H9 (cell line): ENCODE results near the gene NEMP2. TPM values are rescaled to one million over a fixed set of nuclear protein-coding genes. Genes with fewer than 3 reads are reported as not detected.

ENCODE experiments used
- DNase-seq: peaks from one replicate; pipeline ENCODE4 v3.0.0-alpha.2; 2017
- H2AFZ ChIP-seq: one replicate; pipeline ENCODE4 v1.6.1; 2013; ENCODE audit warnings: mild to moderate bottlenecking, low read length, control low read depth, moderate library complexity
- H2AK5ac ChIP-seq: 2 replicates; pipeline ENCODE4 v1.6.1; 2013; ENCODE audit warnings: low read length, control low read depth, mixed read lengths; ENCODE audit not compliant: insufficient read length
- H2BK120ac ChIP-seq: one replicate; pipeline ENCODE4 v1.6.1; 2013; ENCODE audit warnings: low read depth, mild to moderate bottlenecking, low read length, control low read depth, inconsistent platforms; ENCODE audit not compliant: poor library complexity, severe bottlenecking
- H2BK12ac ChIP-seq: 2 replicates; pipeline ENCODE4 v1.6.1; 2013; ENCODE audit warnings: low read length, control low read depth, mixed read lengths, low read depth; ENCODE audit not compliant: insufficient read length
- H2BK15ac ChIP-seq: 2 replicates; pipeline ENCODE4 v1.6.1; 2013; ENCODE audit warnings: low read depth, low read length, control low read depth
- H2BK20ac ChIP-seq: one replicate; pipeline ENCODE4 v1.6.1; 2013; ENCODE audit warnings: low read depth, mild to moderate bottlenecking, low read length, control low read depth, inconsistent platforms; ENCODE audit not compliant: poor library complexity, severe bottlenecking
- H2BK5ac ChIP-seq: 2 replicates; pipeline ENCODE4 v1.6.1; 2013; ENCODE audit warnings: low read length, control low read depth, mixed read lengths; ENCODE audit not compliant: insufficient read length
- H3K14ac ChIP-seq: 2 replicates; pipeline ENCODE4 v1.6.1; 2013; ENCODE audit warnings: low read length, control low read depth; ENCODE audit not compliant: insufficient read depth
- H3K18ac ChIP-seq: 2 replicates; pipeline ENCODE4 v1.6.1; 2013; ENCODE audit warnings: low read depth, mild to moderate bottlenecking, mixed read lengths, low read length, control low read depth; ENCODE audit not compliant: insufficient read length
- H3K23ac ChIP-seq: 2 replicates; pipeline ENCODE4 v1.6.1; 2013; ENCODE audit warnings: low read length, control low read depth, mixed read lengths, low read depth; ENCODE audit not compliant: insufficient read length
- H3K23me2 ChIP-seq: 2 replicates; pipeline ENCODE4 v1.6.1; 2013; ENCODE audit warnings: low read depth, mild to moderate bottlenecking, mixed read lengths, low read length, control low read depth; ENCODE audit not compliant: insufficient read length, poor library complexity, severe bottlenecking
- H3K27ac ChIP-seq: 2 replicates; pipeline ENCODE4 v1.5.1; 2013; ENCODE audit warnings: low read length, control low read depth, mixed read lengths, low read depth; ENCODE audit not compliant: insufficient read length
- H3K27me3 ChIP-seq: 2 replicates; pipeline ENCODE4 v1.6.1; 2013; ENCODE audit warnings: low read length, control low read depth, inconsistent platforms; ENCODE audit not compliant: insufficient read depth
- H3K4ac ChIP-seq: 2 replicates; pipeline ENCODE4 v1.6.1; 2013; ENCODE audit warnings: low read depth, mild to moderate bottlenecking, control low read depth, inconsistent platforms, low read length, moderate library complexity
- H3K4me1 ChIP-seq: 2 replicates; pipeline ENCODE4 v1.6.1; 2013; ENCODE audit warnings: low read length, control low read depth, inconsistent platforms; ENCODE audit not compliant: insufficient read depth
- H3K4me2 ChIP-seq: 2 replicates; pipeline ENCODE4 v1.6.1; 2013; ENCODE audit warnings: low read length, control low read depth, mixed read lengths; ENCODE audit not compliant: insufficient read length, insufficient read depth
- H3K56ac ChIP-seq: 2 replicates; pipeline ENCODE4 v1.6.1; 2013; ENCODE audit warnings: low read depth, mild to moderate bottlenecking, mixed read lengths, low read length, control low read depth; ENCODE audit not compliant: insufficient read length
- H3K79me1 ChIP-seq: 2 replicates; pipeline ENCODE4 v1.6.1; 2013; ENCODE audit warnings: low read depth, mild to moderate bottlenecking, moderate library complexity, low read length, control low read depth, inconsistent platforms; ENCODE audit not compliant: insufficient read depth, poor library complexity, severe bottlenecking
- H3K79me2 ChIP-seq: 2 replicates; pipeline ENCODE4 v1.6.1; 2013; ENCODE audit warnings: low read length, control low read depth, inconsistent platforms; ENCODE audit not compliant: insufficient read depth
- H3K9ac ChIP-seq: 2 replicates; pipeline ENCODE4 v1.6.1; 2013; ENCODE audit warnings: low read length, control low read depth, mixed read lengths; ENCODE audit not compliant: insufficient read length; ENCODE audit errors: extremely low read depth
- H3K9me3 ChIP-seq: one replicate; pipeline ENCODE4 v1.6.1; 2013; ENCODE audit warnings: low read depth, low read length, inconsistent platforms; ENCODE audit not compliant: control insufficient read depth
- H3T11ph ChIP-seq: one replicate; pipeline ENCODE4 v1.6.1; 2013; ENCODE audit warnings: mild to moderate bottlenecking, low read length, control low read depth, inconsistent platforms
- H4K20me1 ChIP-seq: one replicate; pipeline ENCODE4 v1.6.1; 2013; ENCODE audit not compliant: control insufficient read depth, insufficient read length, insufficient read depth
- H4K5ac ChIP-seq: 2 replicates; pipeline ENCODE4 v1.6.1; 2013; ENCODE audit warnings: low read depth, mild to moderate bottlenecking, mixed read lengths, low read length, control low read depth; ENCODE audit not compliant: insufficient read length
- H4K8ac ChIP-seq: replicated peaks from 2 replicates; pipeline ENCODE4 v1.6.1; 2013; ENCODE audit warnings: low read length, control low read depth, mixed read lengths, low read depth; ENCODE audit not compliant: insufficient read length
- H4K91ac ChIP-seq: 2 replicates; pipeline ENCODE4 v1.6.1; 2013; ENCODE audit warnings: low read depth, mild to moderate bottlenecking, moderate library complexity, mixed read lengths, low read length, control low read depth; ENCODE audit not compliant: insufficient read length
- H3K27ac Mint-ChIP-seq, 3 experiments: 2 replicates in 2 of 3; 3 replicates in 1 of 3; pipeline ENCODE4 v1.8.0; 2020 to 2021; ENCODE audit warnings: mixed read lengths in 3 of 3, mild to moderate bottlenecking in 1 of 3, moderate library complexity in 1 of 3
- H3K27me3 Mint-ChIP-seq: 2 replicates; pipeline ENCODE4 v1.8.0; 2021; ENCODE audit warnings: low read depth, mild to moderate bottlenecking, moderate library complexity, mixed read lengths
- H3K36me3 Mint-ChIP-seq, 3 experiments: 2 replicates in 2 of 3; 3 replicates in 1 of 3; pipeline ENCODE4 v1.8.0; 2020 to 2021; ENCODE audit warnings: low read depth in 3 of 3, mixed read lengths in 3 of 3; ENCODE audit not compliant: insufficient read depth in 1 of 3
- H3K4me1 Mint-ChIP-seq, 2 experiments: 2 replicates each; pipeline ENCODE4 v1.8.0; 2020; ENCODE audit warnings: mixed read lengths in 2 of 2
- H3K4me3 Mint-ChIP-seq, 2 experiments: 2 replicates in 1 of 2; 3 replicates in 1 of 2; pipeline ENCODE4 v1.8.0; 2020 to 2021; ENCODE audit warnings: mild to moderate bottlenecking in 2 of 2, mixed read lengths in 2 of 2, moderate library complexity in 1 of 2
- H3K9me3 Mint-ChIP-seq, 2 experiments: 2 replicates in 1 of 2; 3 replicates in 1 of 2; pipeline ENCODE4 v1.8.0; 2020; ENCODE audit warnings: mild to moderate bottlenecking in 2 of 2, mixed read lengths in 2 of 2, moderate library complexity in 1 of 2
- CTCF ChIP-seq: fragments of 200-600 bp; sonication (generic); conservative IDR thresholded peaks from 3 replicates; pipeline ENCODE4 v1.8.0; 2021; ENCODE audit warnings: antibody characterized with exemption, mild to moderate bottlenecking
- WGBS: extraction: QIAGEN DNeasy Blood & Tissue Kit; methylation state at CpG from one replicate; pipeline ENCODE4 v1.1.7; 2013; ENCODE audit warnings: missing lambda C conversion rate, low lambda C conversion rate, mixed read lengths; ENCODE audit not compliant: insufficient read length; ENCODE audit errors: extremely low coverage; 5-methylcytosine and 5-hydroxymethylcytosine counted together
- total RNA-seq: library from RNA; stranded (reverse); gene quantifications from 2 replicates; pipeline ENCODE4 v1.2.1, GENCODE V29; 2021

NEMP2 gene
- total RNA-seq, 1 experiment from 2014 or later: 5.3 TPM

GRCh38 chr2:190545093-190545492, 10.6 kb upstream of the NEMP2 start:
- Histone ChIP-seq H2BK15ac (no peak overlapping the region), H3T11ph (no peak overlapping the region), H3K4me1 (no peaks in the 10 kb centered on the region), H2BK12ac (no peak overlapping the region), H3K14ac (no peak overlapping the region), H3K9ac (no peak overlapping the region), H3K23ac (no peak overlapping the region), H3K18ac (no peak overlapping the region), H3K27me3 (no peaks in the 10 kb centered on the region), H3K79me2 (no peaks in the 10 kb centered on the region), H4K91ac (no peak overlapping the region), H3K56ac (no peak overlapping the region), H3K79me1 (no peaks in the 10 kb centered on the region), H3K9me3 (no peaks in the 10 kb centered on the region), H2BK120ac (no peak overlapping the region), H2BK20ac (no peak overlapping the region), H4K8ac (no peak overlapping the region), H4K5ac (no peak overlapping the region), H2AK5ac (no peak overlapping the region), H2AFZ (no peak overlapping the region), H3K4me2 (no peak overlapping the region), H3K27ac (no peak overlapping the region), H3K4ac (no peak overlapping the region), H3K23me2 (no peaks in the 10 kb centered on the region), H2BK5ac (no peak overlapping the region), H4K20me1 (no peaks in the 10 kb centered on the region)
- Mint-ChIP-seq H3K27me3 (no peaks in the 10 kb centered on the region; the same call in 1 of the 2 replicates), H3K27ac (no peak overlapping the region), H3K9me3 (peaks cover 20 to 23% of the 10 kb centered on the region in 2 experiments), H3K4me1 (no peaks in the 10 kb centered on the region), H3K36me3 (peaks cover 8 to 20% (median 12%) of the 10 kb centered on the region in 3 experiments), H3K4me3 (no peak overlapping the region)
- no peak for DNase-seq
- WGBS: no CpG with 5 or more reads among the region's 3 CpGs
- no peak for TF ChIP-seq CTCF
